GM10248 (cell line): ENCODE data around the gene TEX38.
"Not testable (repeated sequence)": the region's sequence is repeated elsewhere in the genome, so short reads cannot be mapped to it uniquely, and the experiment has no call there.

Source experiments
- CTCF ChIA-PET: fragments of 300-600 bp; sonication (Branson Sonifier 250); formaldehyde crosslinking; extraction: SDS; loops from one replicate; lab custom pipeline; 2021; ENCODE audit warnings: antibody characterized with exemption; lab: Yijun Ruan, JAX
- POLR2A ChIA-PET: fragments of 350-650 bp; sonication (Branson Sonifier 250); formaldehyde crosslinking; extraction: SDS; loops from one replicate; lab custom pipeline; 2020; ENCODE audit warnings: antibody characterized with exemption; lab: Yijun Ruan, JAX
- DNase-seq: peaks from one replicate; pipeline ENCODE4 v3.0.0; 2012; ENCODE audit errors: extremely low spot score
- CTCF ChIP-seq: IDR thresholded peaks from 2 replicates; pipeline ENCODE4 v1.5.1; 2012; ENCODE audit warnings: mild to moderate bottlenecking, low read depth; ENCODE audit errors: extremely low read depth, missing control alignments, control extremely low read depth

TEX38 gene

DNA sequence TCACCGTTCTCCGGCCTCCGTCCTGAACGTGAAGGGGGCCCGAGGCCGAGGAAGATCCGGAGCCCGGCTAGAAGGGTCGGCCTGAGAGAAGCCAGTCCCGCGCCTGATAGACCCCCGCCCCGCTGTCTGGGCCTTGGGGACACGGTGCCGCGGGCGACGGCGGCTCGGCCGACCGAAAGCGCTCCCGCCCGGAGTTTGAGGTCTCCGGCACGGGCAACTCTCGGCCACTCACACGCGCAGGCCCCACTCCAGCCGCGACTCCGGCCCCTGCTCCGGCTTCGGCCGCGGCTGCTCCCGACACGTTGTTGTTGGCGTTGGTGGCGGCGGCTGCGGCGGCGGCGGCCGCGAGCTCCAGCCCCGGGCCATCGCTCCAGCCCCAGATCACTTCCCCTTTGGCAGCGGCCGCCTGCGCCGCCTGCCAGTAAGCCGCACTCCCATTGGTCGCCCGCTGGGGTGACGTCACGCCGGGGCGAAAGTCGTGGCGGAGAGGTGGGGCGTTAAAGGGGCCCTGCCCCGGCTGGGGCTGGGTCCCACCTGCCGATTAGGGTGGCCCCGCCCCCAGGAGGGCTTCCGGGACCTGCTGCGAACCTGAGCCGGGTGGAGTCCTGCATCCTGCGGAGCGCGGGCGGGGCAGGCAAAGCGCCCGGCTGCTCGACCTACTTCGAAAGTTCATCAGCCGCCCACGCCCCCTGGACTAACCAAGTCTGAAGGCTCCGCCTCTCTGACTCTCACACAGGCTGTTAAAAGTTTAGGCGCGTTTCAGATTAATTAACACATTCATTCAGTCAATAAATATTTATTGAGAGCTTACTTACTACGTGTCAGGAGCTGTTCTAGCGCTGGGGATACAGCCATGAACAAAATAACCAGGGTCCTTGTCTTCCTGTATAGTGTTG lies 47.3 kb downstream of the TEX38 start, which contains the start of gene EFCAB14:
TSS of gene EFCAB14 (minus strand) at position 388 of the 896 bp plus-strand sequence. CDS start 1,027 bp downstream, outside the sequence.
- TF ChIP-seq CTCF: no peak
- CTCF ChIA-PET: interaction anchor here (1.0 to 2.9 kb wide), 5 partner anchors 8 to 272 kb away, joined by 3 to 7 read pairs (median 3); partner anchors contain the start of genes MKNK1 and MOB3C
- peak; percentile 99 for DNase-seq
- POLR2A ChIA-PET: interaction anchor here (0.5 to 0.8 kb wide), 3 partner anchors 22 to 384 kb away, joined by 3 read pairs; no protein-coding TSS in a partner anchor

DNA sequence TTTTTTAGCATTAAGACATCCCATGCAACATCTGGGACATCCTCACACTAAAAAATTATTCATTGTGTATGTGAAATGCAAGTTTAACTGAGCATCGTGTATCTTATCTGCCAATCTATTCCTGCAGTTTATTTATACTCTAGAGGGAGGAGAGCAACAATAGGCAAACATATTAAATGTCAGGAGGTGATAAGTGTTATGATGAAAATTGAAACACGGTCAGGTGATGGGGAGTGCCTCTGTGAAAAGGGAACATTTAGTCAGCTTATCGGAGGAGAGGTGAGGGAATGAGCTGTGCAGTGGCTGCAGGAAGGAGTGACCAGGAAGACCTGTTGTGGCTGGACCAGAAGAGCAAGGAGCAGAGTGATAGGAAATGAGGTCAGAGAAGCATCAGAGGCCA lies 48.0 kb downstream of the TEX38 start:
- no peak for TF ChIP-seq CTCF
- ChIA-PET CTCF (interaction anchor here (1.0 to 2.9 kb wide), 3 partner anchors 9 to 273 kb away, joined by 3 to 7 read pairs (median 3); partner anchors contain the start of gene MOB3C), POLR2A (interaction anchor here (0.6 kb wide), 1 partner anchor 48 kb away, joined by 8 read pairs; the partner anchor contains the start of gene TEX38)
- DNase-seq: no peak

GRCh38 chr1:46720319-46720718 lies 48.7 kb downstream of the TEX38 start:
- POLR2A ChIA-PET, DNase-seq: not testable (repeated sequence)
- CTCF ChIA-PET: interaction anchor here (0.8 to 2.9 kb wide), 4 partner anchors 24 to 103 kb away, joined by 3 to 7 read pairs (median 3); partner anchors contain the start of gene MOB3C

GRCh38 chr1:46721204-46721603 lies 49.5 kb downstream of the TEX38 start:
- no peak for TF ChIP-seq CTCF
- DNase-seq: no peak
- ChIA-PET CTCF (interaction anchor here (0.8 to 1.5 kb wide), 3 partner anchors 25 to 274 kb away, joined by 3 to 4 read pairs (median 3); no protein-coding TSS in a partner anchor), POLR2A (no interaction called here)

DNA sequence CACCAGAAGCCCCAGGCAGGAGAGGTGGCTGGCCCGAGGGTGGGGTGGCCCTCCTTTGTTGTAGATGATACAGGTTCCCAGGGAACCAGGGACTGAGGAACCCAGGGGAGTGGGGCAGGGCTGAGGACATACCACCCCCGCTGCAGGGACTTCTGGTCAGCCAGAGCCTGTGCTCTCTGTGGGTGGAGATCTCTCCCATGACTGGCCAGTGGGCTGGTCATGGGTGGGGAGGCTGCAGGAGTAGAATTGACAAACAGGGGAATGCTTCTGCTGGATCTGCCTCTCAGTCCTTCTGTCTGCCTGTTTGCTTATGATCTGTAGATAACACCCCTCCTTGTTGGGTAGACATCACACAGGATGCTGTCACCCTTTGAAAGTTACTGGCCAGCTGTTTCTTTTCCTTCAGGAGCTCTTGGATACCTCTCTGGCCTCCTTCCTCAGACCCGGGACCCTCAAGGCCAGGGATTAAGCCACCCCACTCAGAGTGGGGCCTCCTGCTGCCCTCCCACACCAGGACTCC lies 50.1 kb downstream of the TEX38 start:
- no peak for DNase-seq
- POLR2A ChIA-PET: no interaction called here
- no peak for TF ChIP-seq CTCF
- CTCF ChIA-PET: interaction anchor here (1.1 to 1.5 kb wide), 2 partner anchors 25 to 275 kb away, joined by 3 to 4 read pairs; no protein-coding TSS in a partner anchor
